GM12892 (cell line): ENCODE results near the gene PCDHB2.

Source experiments
- POLR2A ChIP-seq: IDR thresholded peaks from 2 replicates; pipeline ENCODE4 v1.6.1; 2011; ENCODE audit warnings: low read depth, low read length, control low read depth
- POLR2AphosphoS5 ChIP-seq: IDR thresholded peaks from 2 replicates; pipeline ENCODE4 v1.6.1; 2011; ENCODE audit warnings: low read depth, low read length, control low read depth

- TF ChIP-seq POLR2A (no peak), POLR2AphosphoS5 (no peak)
These were observed 32.9 kb downstream of the PCDHB2 start for GRCh38 chr5:141127305-141127704.
